ENCODE data around the gene PUS7.

GRCh38 chr7:105474045-105474444 is 48.0 kb downstream of the PUS7 start:
- TF ChIP-seq MAX (IDR thresholded peaks at IDR 0.05) = no peak
- no peak for TF ChIP-seq POLR2A (IDR thresholded peaks at IDR 0.05; ENCODE audit: borderline replicate concordance, extremely low read depth, insufficient read depth, insufficient read length)
- TF ChIP-seq CTCF (IDR thresholded peaks at IDR 0.05 in 2 of 3, conservative IDR thresholded peaks at IDR 0.05 in 1 of 3; ENCODE audit: borderline replicate concordance in 1 of 3, insufficient read depth in 1 of 3, low read depth in 2 of 3, low read length in 2 of 3) = no peak
- no peak for TF ChIP-seq ELF1 (IDR thresholded peaks at IDR 0.05; ENCODE audit: borderline replicate concordance, low read depth)
- TF ChIP-seq REST (IDR thresholded peaks at IDR 0.05; ENCODE audit: low read depth) = no peak
- no peak for TF ChIP-seq SIN3A (IDR thresholded peaks at IDR 0.05; ENCODE audit: low read depth)
- no peak for TF ChIP-seq ZNF274 (IDR thresholded peaks at IDR 0.05; ENCODE audit: low read depth, low read length)
- TF ChIP-seq CEBPB (IDR thresholded peaks at IDR 0.05; ENCODE audit: low read depth) = no peak
- TF ChIP-seq SP1 (IDR thresholded peaks at IDR 0.05; ENCODE audit: low read depth) = no peak
- no peak for TF ChIP-seq EZH2phosphoT487 (IDR thresholded peaks at IDR 0.05; ENCODE audit: borderline replicate concordance)
- TF ChIP-seq EZH2 (IDR thresholded peaks at IDR 0.05) = no peak

All from HCT116 (cell line).